Gastrocnemius medialis (tissue), 4 donors: ENCODE data around the gene BAHCC1.

Source experiments
- POLR2A ChIP-seq, 2 donors: fragments of 450-650 bp; IDR thresholded peaks; one replicate each; pipeline ENCODE4 v1.6.1; 2017; ENCODE audit warnings: antibody characterized with exemption in 2 of 2, mild to moderate bottlenecking in 2 of 2, moderate library complexity in 2 of 2
- TF ChIP-seq, protein P1 (sequence below), 5 experiments: fragments of 450-650 bp in 3 of 5; fragments of 200-600 bp in 2 of 5; sonication (generic) in 2 of 5; IDR thresholded peaks in 4 of 5; conservative IDR thresholded peaks in 1 of 5; 1 replicate in 4 of 5; 2 replicates in 1 of 5; pipeline ENCODE4 v1.5.1; 2016 to 2019; ENCODE audit warnings: antibody characterized with exemption in 5 of 5, mild to moderate bottlenecking in 3 of 5, moderate library complexity in 3 of 5

DNA sequence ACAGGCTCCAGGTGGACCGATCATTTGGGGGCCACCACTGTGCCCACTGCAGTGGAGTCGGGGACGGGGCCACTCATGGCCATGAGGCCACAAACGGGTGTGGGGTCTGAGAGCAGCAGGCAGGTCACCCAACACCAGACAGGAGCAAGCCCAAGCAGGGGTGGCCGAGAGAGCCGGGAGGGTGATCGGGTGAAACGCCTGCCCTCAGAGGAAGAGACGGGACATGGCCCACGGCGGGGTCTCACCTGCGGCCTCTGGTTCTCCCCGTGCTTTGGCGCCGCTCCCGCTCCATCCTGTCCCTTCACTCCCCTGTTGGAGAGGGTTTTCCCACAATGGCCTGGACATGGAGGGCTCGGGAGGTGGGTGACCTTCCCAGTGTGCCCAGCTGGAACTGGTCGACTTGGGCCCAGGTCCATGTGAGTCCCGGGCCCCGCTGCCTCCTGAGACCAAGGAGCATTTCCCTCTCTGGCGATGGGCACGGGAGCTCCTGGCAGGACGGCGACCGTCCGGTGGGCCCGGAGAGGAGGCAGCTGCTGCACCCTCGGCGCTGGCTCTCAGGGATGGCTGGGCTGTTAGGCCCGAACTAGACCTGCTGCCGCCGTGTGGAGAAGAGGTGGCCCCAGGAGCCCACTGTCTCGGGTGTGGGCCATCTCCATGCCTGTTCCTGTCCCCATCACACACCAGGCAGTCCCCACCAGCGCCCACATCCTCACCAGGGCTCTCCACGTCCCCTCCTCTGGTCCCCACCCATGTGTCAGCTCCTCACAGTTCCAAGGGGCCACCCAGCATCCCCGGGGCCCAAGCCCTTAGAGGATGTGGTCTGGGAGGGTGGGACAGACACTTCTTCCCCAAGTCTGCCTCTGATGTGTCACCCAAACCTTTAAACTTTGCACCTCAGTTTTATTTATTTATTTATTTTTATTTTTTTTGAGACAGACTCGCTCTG lies 13.4 kb upstream of the BAHCC1 start:
- TF ChIP-seq, protein P1, sequence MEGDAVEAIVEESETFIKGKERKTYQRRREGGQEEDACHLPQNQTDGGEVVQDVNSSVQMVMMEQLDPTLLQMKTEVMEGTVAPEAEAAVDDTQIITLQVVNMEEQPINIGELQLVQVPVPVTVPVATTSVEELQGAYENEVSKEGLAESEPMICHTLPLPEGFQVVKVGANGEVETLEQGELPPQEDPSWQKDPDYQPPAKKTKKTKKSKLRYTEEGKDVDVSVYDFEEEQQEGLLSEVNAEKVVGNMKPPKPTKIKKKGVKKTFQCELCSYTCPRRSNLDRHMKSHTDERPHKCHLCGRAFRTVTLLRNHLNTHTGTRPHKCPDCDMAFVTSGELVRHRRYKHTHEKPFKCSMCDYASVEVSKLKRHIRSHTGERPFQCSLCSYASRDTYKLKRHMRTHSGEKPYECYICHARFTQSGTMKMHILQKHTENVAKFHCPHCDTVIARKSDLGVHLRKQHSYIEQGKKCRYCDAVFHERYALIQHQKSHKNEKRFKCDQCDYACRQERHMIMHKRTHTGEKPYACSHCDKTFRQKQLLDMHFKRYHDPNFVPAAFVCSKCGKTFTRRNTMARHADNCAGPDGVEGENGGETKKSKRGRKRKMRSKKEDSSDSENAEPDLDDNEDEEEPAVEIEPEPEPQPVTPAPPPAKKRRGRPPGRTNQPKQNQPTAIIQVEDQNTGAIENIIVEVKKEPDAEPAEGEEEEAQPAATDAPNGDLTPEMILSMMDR (IDR thresholded peaks at IDR 0.05 in 4 of 5, conservative IDR thresholded peaks at IDR 0.05 in 1 of 5) = no peak
- TF ChIP-seq POLR2A (IDR thresholded peaks at IDR 0.05) = no peak
